ENCODE measurements around the gene PLCL2.

Gene PLCL2

DNA sequence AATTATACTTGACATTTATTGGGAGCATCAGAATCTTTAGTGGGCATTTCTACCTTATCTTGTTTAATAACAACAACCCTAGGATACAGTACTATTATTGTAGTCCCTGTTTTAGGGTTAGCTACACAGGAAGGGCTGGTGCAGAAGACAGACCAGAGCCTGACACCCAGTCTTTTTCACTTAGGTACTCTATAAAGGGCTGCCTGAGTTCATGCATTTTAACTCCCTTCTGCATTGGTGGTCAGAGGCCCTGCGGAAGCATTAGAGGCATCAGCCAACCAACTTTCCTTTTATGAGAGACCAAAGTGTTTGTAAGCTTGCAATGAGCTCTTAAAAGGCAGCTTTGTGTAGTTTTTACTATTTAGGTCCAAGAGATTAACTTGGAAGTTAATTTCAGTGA lies 105.4 kb downstream of the PLCL2 start:
- DNase-seq (ENCODE audit: insufficient read length, low spot score) (no peak), FAIRE-seq (no peak)
- TF ChIP-seq POLR2A (IDR thresholded peaks at IDR 0.05; ENCODE audit: low read depth, low read length) (no peak), PAX5 (IDR thresholded peaks at IDR 0.05; ENCODE audit: insufficient read depth, low read length, severe bottlenecking) (no peak), POU2F2 (IDR thresholded peaks at IDR 0.05; ENCODE audit: low read depth, low read length) (no peak), SPI1 (IDR thresholded peaks at IDR 0.05; ENCODE audit: low read depth, low read length) (no peak), TAF1 (IDR thresholded peaks at IDR 0.05; ENCODE audit: low read depth, low read length) (no peak), POLR2AphosphoS5 (IDR thresholded peaks at IDR 0.05; ENCODE audit: low read depth, low read length) (no peak)

DNA sequence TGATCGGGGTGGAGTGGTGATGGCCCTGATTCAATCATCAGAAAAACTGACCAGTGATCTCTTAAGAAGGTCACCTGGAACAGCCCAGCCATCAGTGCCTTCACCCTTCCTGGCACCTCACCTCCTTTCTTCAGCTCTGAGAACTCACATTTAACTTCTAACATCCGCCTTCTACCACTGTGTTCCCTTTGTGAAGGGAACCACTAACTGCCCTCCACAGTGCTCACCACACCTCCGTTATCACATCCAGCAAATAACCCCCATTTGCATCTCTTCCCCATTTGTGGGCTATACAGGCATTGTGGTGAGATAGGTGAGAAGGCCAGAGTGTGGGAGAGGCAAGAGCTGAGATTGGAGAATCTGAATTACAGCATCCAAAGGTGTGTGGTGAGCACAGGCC lies 107.4 kb downstream of the PLCL2 start:
- no peak for DNase-seq (ENCODE audit: insufficient read length, low spot score)
- TF ChIP-seq POLR2A (IDR thresholded peaks at IDR 0.05; ENCODE audit: low read depth, low read length) = no peak
- no peak for TF ChIP-seq POLR2AphosphoS5 (IDR thresholded peaks at IDR 0.05; ENCODE audit: low read depth, low read length)
- TF ChIP-seq TAF1 (IDR thresholded peaks at IDR 0.05; ENCODE audit: low read depth, low read length) = no peak
- no peak for TF ChIP-seq PAX5 (IDR thresholded peaks at IDR 0.05; ENCODE audit: insufficient read depth, low read length, severe bottlenecking)
- no peak for TF ChIP-seq POU2F2 (IDR thresholded peaks at IDR 0.05; ENCODE audit: low read depth, low read length)
- no peak for TF ChIP-seq SPI1 (IDR thresholded peaks at IDR 0.05; ENCODE audit: low read depth, low read length)
- FAIRE-seq = peak; percentile 9

DNA sequence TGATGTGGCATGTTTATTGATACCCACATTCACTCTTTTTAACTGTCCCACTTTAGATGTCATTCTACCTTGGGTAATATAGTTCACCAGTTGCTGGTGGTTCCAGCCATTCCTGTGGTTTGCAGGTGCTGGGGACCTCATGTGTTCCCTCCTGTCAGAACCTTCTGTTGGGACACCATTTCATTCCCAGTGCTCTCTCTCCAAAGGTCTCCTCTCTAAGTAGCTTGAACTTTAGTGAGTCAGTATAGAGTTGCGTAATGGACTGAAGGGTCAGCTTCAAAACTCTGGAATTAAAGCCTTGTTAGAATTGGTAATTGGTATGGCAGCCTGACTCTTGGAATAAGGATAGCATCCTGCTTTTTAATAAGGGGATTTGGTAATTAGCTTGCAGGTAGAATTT lies 108.5 kb downstream of the PLCL2 start:
- FAIRE-seq (no peak), DNase-seq (ENCODE audit: insufficient read length, low spot score) (no peak)
- TF ChIP-seq POLR2A (IDR thresholded peaks at IDR 0.05; ENCODE audit: low read depth, low read length) (no peak), POU2F2 (IDR thresholded peaks at IDR 0.05; ENCODE audit: low read depth, low read length) (no peak), PAX5 (IDR thresholded peaks at IDR 0.05; ENCODE audit: insufficient read depth, low read length, severe bottlenecking) (no peak), SPI1 (IDR thresholded peaks at IDR 0.05; ENCODE audit: low read depth, low read length) (no peak), TAF1 (IDR thresholded peaks at IDR 0.05; ENCODE audit: low read depth, low read length) (no peak), POLR2AphosphoS5 (IDR thresholded peaks at IDR 0.05; ENCODE audit: low read depth, low read length) (no peak)

DNA sequence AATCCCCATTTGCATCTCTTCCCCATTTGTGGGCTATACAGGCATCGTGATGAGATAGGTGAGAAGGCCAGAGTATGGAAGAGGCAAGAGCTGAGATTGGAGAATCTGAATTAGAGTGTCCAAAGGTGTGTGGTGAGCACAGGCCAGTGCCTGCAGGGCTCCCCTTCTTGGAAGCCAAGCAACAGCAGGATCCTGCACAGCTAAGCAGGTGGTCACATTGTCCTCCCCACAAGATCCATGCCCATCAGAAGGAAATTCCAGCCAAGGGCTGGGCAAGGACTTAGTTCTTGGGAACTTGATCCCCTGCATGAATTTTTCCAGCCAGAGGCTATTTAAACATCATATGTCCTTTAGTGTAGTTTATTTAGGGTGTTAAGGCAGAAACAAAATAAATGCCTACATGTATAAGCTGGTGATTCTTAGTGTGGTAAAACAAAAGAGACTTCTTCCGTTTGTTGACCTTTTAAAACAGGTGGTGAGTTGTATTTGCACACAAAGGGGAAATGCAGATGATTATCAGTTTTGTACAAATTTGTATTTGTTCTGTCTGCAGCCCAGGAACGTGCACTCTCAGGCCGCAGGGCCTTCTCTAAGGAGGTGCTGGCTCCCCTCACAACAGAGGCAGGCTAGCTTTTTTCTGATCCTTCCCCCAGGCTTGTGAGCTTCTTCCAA lies 110.2 kb downstream of the PLCL2 start:
- TF ChIP-seq POLR2AphosphoS5 (IDR thresholded peaks at IDR 0.05; ENCODE audit: low read depth, low read length) (no peak), PAX5 (IDR thresholded peaks at IDR 0.05; ENCODE audit: insufficient read depth, low read length, severe bottlenecking) (no peak), POU2F2 (IDR thresholded peaks at IDR 0.05; ENCODE audit: low read depth, low read length) (no peak), POLR2A (IDR thresholded peaks at IDR 0.05; ENCODE audit: low read depth, low read length) (no peak), SPI1 (IDR thresholded peaks at IDR 0.05; ENCODE audit: low read depth, low read length) (no peak), TAF1 (IDR thresholded peaks at IDR 0.05; ENCODE audit: low read depth, low read length) (no peak)
- FAIRE-seq = peak; percentile 83
- DNase-seq (ENCODE audit: insufficient read length, low spot score) = no peak

DNA sequence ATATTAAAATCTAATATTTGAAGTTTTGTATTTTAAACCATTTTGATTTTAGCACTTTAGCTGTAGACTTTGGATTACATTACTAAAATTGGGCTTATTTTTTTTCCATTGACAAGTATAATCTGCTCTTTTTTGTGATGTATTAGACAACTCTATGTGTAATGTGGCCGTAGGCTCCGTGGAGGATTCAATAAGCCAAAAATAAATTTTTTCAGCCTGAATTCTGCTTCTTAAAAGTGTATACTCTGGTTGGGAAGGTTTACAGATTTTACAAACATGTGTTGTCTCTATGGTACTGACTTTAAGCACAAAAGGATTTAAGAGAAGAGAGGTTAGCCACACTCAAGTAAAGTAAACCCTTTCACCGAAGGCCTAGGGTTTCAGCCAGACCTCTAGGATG lies 110.8 kb downstream of the PLCL2 start:
- FAIRE-seq = no peak
- TF ChIP-seq TAF1 (IDR thresholded peaks at IDR 0.05; ENCODE audit: low read depth, low read length) (no peak), POLR2AphosphoS5 (IDR thresholded peaks at IDR 0.05; ENCODE audit: low read depth, low read length) (no peak), PAX5 (IDR thresholded peaks at IDR 0.05; ENCODE audit: insufficient read depth, low read length, severe bottlenecking) (no peak), SPI1 (IDR thresholded peaks at IDR 0.05; ENCODE audit: low read depth, low read length) (no peak), POU2F2 (IDR thresholded peaks at IDR 0.05; ENCODE audit: low read depth, low read length) (no peak)
- no peak for DNase-seq (ENCODE audit: insufficient read length, low spot score)

DNA sequence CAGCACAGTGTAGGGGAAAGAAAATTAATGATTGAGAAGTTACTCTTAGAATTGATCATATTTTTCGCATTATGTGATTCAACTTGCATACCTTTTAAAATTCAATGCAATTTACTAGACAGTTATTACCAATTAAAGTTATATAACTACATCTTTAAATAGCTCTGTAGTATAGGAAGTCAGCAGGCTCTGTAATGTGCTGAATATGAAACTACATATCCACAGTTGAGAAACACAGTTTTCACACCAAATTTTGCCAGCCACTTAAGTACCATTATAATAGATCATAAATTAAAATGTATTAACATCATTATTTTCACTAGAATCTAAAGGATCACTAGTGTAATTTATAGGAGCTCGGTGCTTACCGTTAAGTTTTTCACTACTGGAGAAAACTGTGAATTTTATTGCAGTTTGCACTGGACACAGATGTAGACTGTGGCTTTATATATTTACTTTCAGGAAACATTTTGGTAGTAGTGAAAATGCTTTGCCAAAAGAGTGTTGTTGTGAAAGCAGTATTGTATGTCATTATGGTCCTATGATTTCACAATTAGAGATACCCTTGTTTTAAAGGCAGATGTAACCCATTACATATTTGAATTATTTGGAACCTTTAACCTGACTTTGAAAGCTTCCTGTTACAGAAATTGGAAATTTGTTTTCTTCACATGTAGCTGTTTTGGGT lies 113.6 kb downstream of the PLCL2 start:
- TF ChIP-seq TAF1 (IDR thresholded peaks at IDR 0.05; ENCODE audit: low read depth, low read length) = no peak
- TF ChIP-seq SPI1 (IDR thresholded peaks at IDR 0.05; ENCODE audit: low read depth, low read length) = no peak
- no peak for TF ChIP-seq POU2F2 (IDR thresholded peaks at IDR 0.05; ENCODE audit: low read depth, low read length)
- TF ChIP-seq POLR2A (IDR thresholded peaks at IDR 0.05; ENCODE audit: low read depth, low read length) = no peak
- TF ChIP-seq POLR2AphosphoS5 (IDR thresholded peaks at IDR 0.05; ENCODE audit: low read depth, low read length) = no peak
- no peak for TF ChIP-seq PAX5 (IDR thresholded peaks at IDR 0.05; ENCODE audit: insufficient read depth, low read length, severe bottlenecking)
- FAIRE-seq (no peak), DNase-seq (ENCODE audit: insufficient read length, low spot score) (no peak)

DNA sequence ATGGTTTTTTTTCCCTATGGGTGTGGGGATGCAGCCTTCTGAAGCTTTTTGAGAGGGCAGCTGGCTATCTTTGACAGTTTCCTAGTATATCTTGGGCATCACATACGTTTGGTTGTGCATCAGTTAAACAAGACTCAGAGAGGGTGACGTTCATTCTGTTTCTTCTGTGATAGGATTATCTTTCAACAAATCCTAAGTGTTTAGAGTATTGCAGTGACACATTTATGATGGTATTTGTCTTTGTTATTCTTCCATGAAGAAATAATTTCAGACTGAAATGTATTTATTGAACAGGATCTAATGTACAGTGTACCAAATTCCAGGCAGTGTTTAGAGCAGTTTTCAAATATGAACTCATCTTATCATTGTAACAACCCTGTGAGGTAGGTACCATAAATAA lies 114.4 kb downstream of the PLCL2 start:
- no peak for TF ChIP-seq TAF1 (IDR thresholded peaks at IDR 0.05; ENCODE audit: low read depth, low read length)
- TF ChIP-seq POLR2AphosphoS5 (IDR thresholded peaks at IDR 0.05; ENCODE audit: low read depth, low read length) = no peak
- TF ChIP-seq PAX5 (IDR thresholded peaks at IDR 0.05; ENCODE audit: insufficient read depth, low read length, severe bottlenecking) = no peak
- no peak for TF ChIP-seq POU2F2 (IDR thresholded peaks at IDR 0.05; ENCODE audit: low read depth, low read length)
- TF ChIP-seq SPI1 (IDR thresholded peaks at IDR 0.05; ENCODE audit: low read depth, low read length) = no peak
- TF ChIP-seq POLR2A (IDR thresholded peaks at IDR 0.05; ENCODE audit: low read depth, low read length) = no peak
- FAIRE-seq = peak; percentile 79
- no peak for DNase-seq (ENCODE audit: insufficient read length, low spot score)

DNA sequence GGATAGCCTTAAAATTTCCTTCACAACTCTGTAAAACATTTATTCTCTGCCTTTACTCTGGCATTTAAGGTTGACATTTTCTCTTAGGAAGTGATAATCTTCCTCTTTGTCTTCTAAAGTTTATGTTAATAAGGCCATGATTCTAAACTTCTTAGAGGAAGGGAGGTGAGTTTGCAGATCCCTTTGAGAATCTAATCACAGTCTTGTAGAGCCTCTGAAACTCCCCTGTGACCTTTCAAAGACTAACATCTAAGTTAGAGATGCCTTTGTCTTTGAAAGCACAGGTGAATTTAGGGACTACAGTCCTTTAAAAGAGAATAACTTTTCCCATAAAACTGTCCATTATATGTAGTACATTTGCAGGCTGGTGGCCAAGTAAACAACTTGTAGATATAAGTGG lies 115.1 kb downstream of the PLCL2 start:
- no peak for TF ChIP-seq POU2F2 (IDR thresholded peaks at IDR 0.05; ENCODE audit: low read depth, low read length)
- TF ChIP-seq SPI1 (IDR thresholded peaks at IDR 0.05; ENCODE audit: low read depth, low read length) = no peak
- TF ChIP-seq PAX5 (IDR thresholded peaks at IDR 0.05; ENCODE audit: insufficient read depth, low read length, severe bottlenecking) = no peak
- no peak for TF ChIP-seq POLR2AphosphoS5 (IDR thresholded peaks at IDR 0.05; ENCODE audit: low read depth, low read length)
- no peak for TF ChIP-seq TAF1 (IDR thresholded peaks at IDR 0.05; ENCODE audit: low read depth, low read length)
- TF ChIP-seq POLR2A (IDR thresholded peaks at IDR 0.05; ENCODE audit: low read depth, low read length) = no peak
- FAIRE-seq = no peak
- no peak for DNase-seq (ENCODE audit: insufficient read length, low spot score)

DNA sequence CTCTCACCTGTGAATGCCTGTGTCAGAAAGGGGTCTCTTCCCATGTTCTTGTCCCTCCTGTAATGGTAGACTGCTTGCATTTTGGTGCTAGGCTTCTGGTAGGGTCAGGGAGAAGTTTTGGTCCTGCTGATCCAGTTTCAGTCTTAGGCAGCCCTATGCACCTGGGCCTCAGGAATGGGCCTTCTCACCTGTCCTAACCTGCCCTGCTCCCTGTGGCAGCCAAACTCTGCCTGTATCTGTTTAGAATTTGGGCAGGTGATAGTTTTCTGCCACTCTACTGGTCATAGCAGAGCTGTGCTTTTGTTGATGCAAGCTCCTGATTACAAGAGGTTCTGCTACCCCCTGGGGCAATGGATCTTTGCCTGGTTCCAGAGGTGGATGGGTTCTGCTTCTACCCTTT lies 118.7 kb downstream of the PLCL2 start:
- TF ChIP-seq SPI1 (IDR thresholded peaks at IDR 0.05; ENCODE audit: low read depth, low read length) = no peak
- no peak for TF ChIP-seq POLR2A (IDR thresholded peaks at IDR 0.05; ENCODE audit: low read depth, low read length)
- DNase-seq (ENCODE audit: insufficient read length, low spot score) = no peak
- FAIRE-seq = peak; percentile 57
